Measurements from ENCODE around the gene R3HDM2. TPM values are rescaled to one million over a fixed set of nuclear protein-coding genes. Genes with fewer than 3 reads are reported as not detected.

R3HDM2 gene
- total and polyA plus RNA-seq, 2 of the 13 experiments (the other 11 are each of a cell fraction or from before 2014, with no cell fraction given): 11.1 to 23.5 TPM

DNA sequence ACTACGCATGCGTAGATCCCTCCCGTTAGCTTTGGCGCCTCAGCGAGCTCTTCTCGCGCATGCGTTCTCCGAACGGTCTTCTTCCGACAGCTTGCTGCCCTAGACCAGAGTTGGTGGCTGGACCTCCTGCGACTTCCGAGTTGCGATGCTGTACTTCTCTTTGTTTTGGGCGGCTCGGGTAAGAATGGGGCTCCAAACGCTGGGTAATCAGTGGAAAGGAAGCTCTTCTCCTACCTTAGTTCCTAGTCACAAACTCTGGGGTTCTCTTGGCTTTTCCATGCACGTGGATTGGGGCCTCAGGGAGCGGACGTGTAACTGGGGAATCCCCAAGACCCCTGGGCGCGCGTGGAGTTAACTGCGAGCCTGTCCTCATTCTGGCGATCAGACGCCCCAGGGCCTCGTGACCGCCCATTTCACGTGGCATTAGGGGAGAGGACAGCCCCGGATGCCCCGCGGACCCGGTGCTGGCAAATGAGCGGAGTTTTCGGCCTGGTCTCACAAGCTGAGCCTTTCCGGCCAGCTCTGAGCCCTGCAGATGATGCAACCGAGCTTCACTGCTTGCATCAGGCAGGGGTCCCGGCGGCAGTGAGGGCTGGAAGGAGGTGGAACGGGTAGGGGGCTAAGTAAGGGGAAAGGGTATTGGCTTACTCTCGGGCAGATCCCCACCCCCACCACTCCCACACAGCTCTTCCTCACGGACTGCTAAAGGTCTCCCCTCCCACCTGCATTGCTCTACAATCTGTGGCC, 201.0 kb downstream of the R3HDM2 start, which contains the start of gene SHMT2:
Gene SHMT2, plus strand, starts transcription at position 78 of the 747 bp plus-strand sequence. Its CDS starts 68 bp downstream, at position 146.
- CTCF ChIA-PET (ENCODE audit: low intra/inter-chr PET ratio, low total read pairs): interaction anchor here (8.7 kb wide), 1 partner anchor 9 kb away, joined by 87 read pairs; a partner anchor contains a TSS
- Histone ChIP-seq H3K4me3 (replicated peaks in 1 of 3; ENCODE audit: insufficient read depth in 1 of 3, low read depth in 2 of 3, low read length in 3 of 3) (peak within 1 kb of the TSS; percentile 71 to 82 (median 75)), H3K9me3 (ENCODE audit: low read length) (no peaks in the 10 kb centered on the region), H3K36me3 (replicated peaks in 1 of 2; ENCODE audit: control insufficient read depth in 1 of 2, insufficient read depth in 2 of 2, low read length in 2 of 2) (peaks cover 20 to 34% of the 10 kb centered on the region in 2 experiments), H3K27me3 (ENCODE audit: control insufficient read depth in 1 of 2, insufficient read depth in 2 of 2, low read length in 2 of 2) (peaks cover 0 to 21% of the 10 kb centered on the region in 2 experiments; a peak in 4 of 5 replicates), H3K4me2 (ENCODE audit: low read depth, low read length) (peak within 1 kb of the TSS; percentile 97), H2AFZ (ENCODE audit: low read length) (peak within 1 kb of the TSS; percentile 51), H3K79me2 (ENCODE audit: insufficient read depth, low read length) (peaks cover 33% of the 10 kb centered on the region), H3K4me1 (ENCODE audit: insufficient read depth, low read length) (peaks cover 81% of the 10 kb centered on the region), H4K20me1 (ENCODE audit: insufficient read depth, low read length) (peaks cover 9% of the 10 kb centered on the region; the same call in 1 of the 2 replicates), H3K27ac (ENCODE audit: extremely low read length, insufficient read depth, low read length) (peak within 1 kb of the TSS; percentile 95), H3K9ac (ENCODE audit: insufficient read depth, low read depth, low read length) (peak within 1 kb of the TSS; percentile 95)
- under 1% methylated on average over 29 of the region's 42 CpGs for WGBS (ENCODE audit: low lambda C conversion rate)
- POLR2A ChIA-PET: interaction anchor here (0.8 to 3.2 kb wide), 21 partner anchors 8 to 290 kb away, joined by 3 to 116 read pairs (median 8); partner anchors contain the start of genes DDIT3, INHBE, LRP1 and NEMP1
- intact Hi-C loops (cut with micrococcal nuclease; ENCODE audit: unreplicated experiment) (loop anchor here (1.0 kb wide), 2 partner anchors 9 to 100 kb away; no protein-coding TSS in a partner anchor), in situ Hi-C loops (cut with HindIII; ENCODE audit: extremely low pct_ligation_motif_present, low pct_unique_long_range_greater_than_20kb) (no loop called here)
- ATAC-seq (peak; percentile 73), FAIRE-seq (peak; percentile 93), DNase-seq (ENCODE audit: low spot score) (peak; percentile 95)
- BruUV-seq (replicated peaks): no TSS peak
- TF ChIP-seq PTBP1 (IDR thresholded peaks at IDR 0.05; ENCODE audit: low read depth, low read length, poor library complexity, severe bottlenecking) (no peak), NR1H2 (CRISPR knock-in tag; IDR thresholded peaks at IDR 0.05; ENCODE audit: borderline replicate concordance, low read depth) (no peak), ZFP82 (CRISPR knock-in tag; IDR thresholded peaks at IDR 0.05; ENCODE audit: borderline replicate concordance) (no peak), ZNF616 (CRISPR knock-in tag; IDR thresholded peaks at IDR 0.05; ENCODE audit: low read depth) (no peak), SMAD1 (CRISPR knock-in tag; IDR thresholded peaks at IDR 0.05; ENCODE audit: borderline replicate concordance, low read depth) (0 out of 2 replicates have a peak, but pooled peaks have one; percentile 16), ISX (CRISPR knock-in tag; conservative IDR thresholded peaks at IDR 0.05) (0 out of 2 replicates have a peak, but pooled peaks have one; percentile 43), ZC3H4 (CRISPR knock-in tag; IDR thresholded peaks at IDR 0.05; ENCODE audit: borderline replicate concordance) (no peak), XBP1 (CRISPR knock-in tag; IDR thresholded peaks at IDR 0.05) (0 out of 2 replicates have a peak, but pooled peaks have one; percentile 28), SOX13 (IDR thresholded peaks at IDR 0.05) (no peak), SOX13 (CRISPR knock-in tag; conservative IDR thresholded peaks at IDR 0.05 in 1 of 2, IDR thresholded peaks at IDR 0.05 in 1 of 2) (no peak), HNRNPH1 (optimal IDR thresholded peaks at IDR 0.05; ENCODE audit: low read depth, low read length) (no peak), MBD4 (IDR thresholded peaks at IDR 0.05; ENCODE audit: borderline replicate concordance, low read length) (no peak), GATAD1 (CRISPR knock-in tag; IDR thresholded peaks at IDR 0.05) (peak; percentile 19; the same call in 1 of the 2 replicates), ZFP36L2 (CRISPR knock-in tag; IDR thresholded peaks at IDR 0.05) (no peak), KDM1A (CRISPR knock-in tag; IDR thresholded peaks at IDR 0.05) (no peak), ARNT2 (CRISPR knock-in tag; IDR thresholded peaks at IDR 0.05; ENCODE audit: low read depth) (peak; percentile 90), TSC22D2 (CRISPR knock-in tag; IDR thresholded peaks at IDR 0.05; ENCODE audit: borderline replicate concordance) (no peak)
- TF ChIP-seq, protein P1, sequence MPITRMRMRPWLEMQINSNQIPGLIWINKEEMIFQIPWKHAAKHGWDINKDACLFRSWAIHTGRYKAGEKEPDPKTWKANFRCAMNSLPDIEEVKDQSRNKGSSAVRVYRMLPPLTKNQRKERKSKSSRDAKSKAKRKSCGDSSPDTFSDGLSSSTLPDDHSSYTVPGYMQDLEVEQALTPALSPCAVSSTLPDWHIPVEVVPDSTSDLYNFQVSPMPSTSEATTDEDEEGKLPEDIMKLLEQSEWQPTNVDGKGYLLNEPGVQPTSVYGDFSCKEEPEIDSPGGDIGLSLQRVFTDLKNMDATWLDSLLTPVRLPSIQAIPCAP (CRISPR knock-in tag; IDR thresholded peaks at IDR 0.05; ENCODE audit: low read depth): no peak
- TF ChIP-seq, protein P2, sequence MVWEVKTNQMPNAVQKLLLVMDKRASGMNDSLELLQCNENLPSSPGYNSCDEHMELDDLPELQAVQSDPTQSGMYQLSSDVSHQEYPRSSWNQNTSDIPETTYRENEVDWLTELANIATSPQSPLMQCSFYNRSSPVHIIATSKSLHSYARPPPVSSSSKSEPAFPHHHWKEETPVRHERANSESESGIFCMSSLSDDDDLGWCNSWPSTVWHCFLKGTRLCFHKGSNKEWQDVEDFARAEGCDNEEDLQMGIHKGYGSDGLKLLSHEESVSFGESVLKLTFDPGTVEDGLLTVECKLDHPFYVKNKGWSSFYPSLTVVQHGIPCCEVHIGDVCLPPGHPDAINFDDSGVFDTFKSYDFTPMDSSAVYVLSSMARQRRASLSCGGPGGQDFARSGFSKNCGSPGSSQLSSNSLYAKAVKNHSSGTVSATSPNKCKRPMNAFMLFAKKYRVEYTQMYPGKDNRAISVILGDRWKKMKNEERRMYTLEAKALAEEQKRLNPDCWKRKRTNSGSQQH (CRISPR knock-in tag; IDR thresholded peaks at IDR 0.05; ENCODE audit: low read depth): no peak; the same call in 1 of the 2 replicates
